ENCODE data around the gene TMEM164. TPM values are rescaled to one million over a fixed set of nuclear protein-coding genes. Genes with fewer than 3 reads are reported as not detected.

The TMEM164 gene
- 5.0 and 22.9 TPM in 2 replicates for total RNA-seq

DNA sequence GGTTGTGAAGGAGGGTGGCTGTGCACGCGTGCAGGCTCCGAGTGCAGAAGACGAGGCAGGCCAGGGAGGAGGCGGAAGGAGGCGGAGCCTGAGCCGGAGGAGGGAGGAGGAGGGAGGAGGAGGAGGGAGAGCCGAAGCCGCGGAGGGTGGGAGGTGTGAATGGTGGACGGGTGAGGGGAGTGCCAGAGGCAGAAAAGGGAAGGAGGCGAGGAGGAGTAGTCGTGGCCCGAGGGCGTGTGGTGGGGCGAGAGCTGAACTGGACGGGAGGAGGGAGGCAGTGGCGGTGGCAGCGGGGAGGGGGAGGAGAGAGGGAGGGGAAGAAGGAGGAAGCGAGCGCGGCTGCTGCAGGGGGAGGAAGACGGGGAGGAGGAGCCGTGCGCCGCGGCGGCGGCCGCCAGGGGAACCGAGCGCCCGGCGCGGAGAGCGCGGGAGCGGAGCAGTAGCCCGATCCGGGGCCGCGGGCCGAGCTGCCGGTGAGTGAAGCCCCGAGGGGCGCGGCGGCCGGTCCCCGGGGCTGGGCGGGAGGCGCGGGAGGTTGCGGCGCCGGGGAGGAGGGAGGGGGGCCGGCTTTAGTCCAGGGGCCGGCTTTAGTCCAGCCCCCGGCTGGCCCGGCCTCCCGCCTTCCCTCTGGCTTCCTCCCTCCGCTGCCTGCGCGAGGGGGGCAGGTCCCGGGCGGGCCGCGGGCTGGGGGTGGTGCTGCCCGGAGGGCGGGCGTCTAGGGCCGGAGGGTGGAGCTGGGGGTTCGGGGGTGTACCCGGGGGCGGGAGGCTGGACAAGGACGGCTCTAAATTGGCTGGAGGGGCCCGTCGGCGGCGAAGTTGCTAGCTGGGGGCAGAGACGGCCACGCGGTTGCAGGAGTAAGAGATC, at the start of gene TMEM164:
Gene TMEM164 (plus strand): TSS at position 815 of the 867 bp plus-strand sequence. CDS start 661 bp downstream, outside the sequence.

